Measurements from ENCODE around the gene OSBPL6.

DNA sequence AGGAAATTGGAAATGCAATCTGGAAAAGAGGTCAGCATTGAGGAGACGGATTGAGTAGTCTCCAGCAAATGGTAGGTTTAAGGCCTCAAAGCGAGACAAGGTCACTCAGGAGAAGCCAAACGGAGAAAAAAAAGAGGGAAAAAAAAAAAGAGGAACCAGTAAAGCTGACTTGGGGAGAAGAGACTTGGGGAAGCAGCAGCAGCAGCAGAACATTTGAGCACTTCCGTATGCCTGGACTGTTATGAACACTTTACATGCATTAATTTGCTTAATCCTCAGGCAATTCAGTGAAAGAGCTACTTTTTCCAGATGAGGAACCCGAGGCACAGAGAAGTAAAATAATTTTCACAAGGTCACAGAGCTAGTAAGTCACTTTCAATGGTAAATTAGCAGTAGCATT, 81.3 kb downstream of the OSBPL6 start:
- TF ChIP-seq, protein P1, sequence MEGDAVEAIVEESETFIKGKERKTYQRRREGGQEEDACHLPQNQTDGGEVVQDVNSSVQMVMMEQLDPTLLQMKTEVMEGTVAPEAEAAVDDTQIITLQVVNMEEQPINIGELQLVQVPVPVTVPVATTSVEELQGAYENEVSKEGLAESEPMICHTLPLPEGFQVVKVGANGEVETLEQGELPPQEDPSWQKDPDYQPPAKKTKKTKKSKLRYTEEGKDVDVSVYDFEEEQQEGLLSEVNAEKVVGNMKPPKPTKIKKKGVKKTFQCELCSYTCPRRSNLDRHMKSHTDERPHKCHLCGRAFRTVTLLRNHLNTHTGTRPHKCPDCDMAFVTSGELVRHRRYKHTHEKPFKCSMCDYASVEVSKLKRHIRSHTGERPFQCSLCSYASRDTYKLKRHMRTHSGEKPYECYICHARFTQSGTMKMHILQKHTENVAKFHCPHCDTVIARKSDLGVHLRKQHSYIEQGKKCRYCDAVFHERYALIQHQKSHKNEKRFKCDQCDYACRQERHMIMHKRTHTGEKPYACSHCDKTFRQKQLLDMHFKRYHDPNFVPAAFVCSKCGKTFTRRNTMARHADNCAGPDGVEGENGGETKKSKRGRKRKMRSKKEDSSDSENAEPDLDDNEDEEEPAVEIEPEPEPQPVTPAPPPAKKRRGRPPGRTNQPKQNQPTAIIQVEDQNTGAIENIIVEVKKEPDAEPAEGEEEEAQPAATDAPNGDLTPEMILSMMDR (IDR thresholded peaks at IDR 0.05) = no peak
- TF ChIP-seq EP300 (IDR thresholded peaks at IDR 0.05) (no peak), POLR2A (IDR thresholded peaks at IDR 0.05) (no peak), POLR2AphosphoS5 (IDR thresholded peaks at IDR 0.05) (no peak)

Data from gastroesophageal sphincter (tissue), 3 donors.